RWPE1 (cell line): Measurements from ENCODE around the gene NASP.

Experiments
- CTCF ChIA-PET: fragments of 350-600 bp; sonication (Branson Sonifier 250); formaldehyde crosslinking; extraction: SDS; loops from one replicate; lab custom pipeline; 2021; lab: Yijun Ruan, JAX
- POLR2A ChIA-PET: fragments of 400-600 bp; formaldehyde crosslinking; extraction: SDS; loops from one replicate; lab custom pipeline; 2020; ENCODE audit warnings: antibody characterized with exemption; ENCODE audit not compliant: low non-redundant PET; lab: Yijun Ruan, JAX
- DNase-seq: peaks from one replicate; pipeline ENCODE4 v3.0.0; 2012; ENCODE audit warnings: low spot score
- H3K27ac ChIP-seq: fragments of 450-650 bp; 2 replicates; pipeline ENCODE4 v1.5.1; 2017
- TF ChIP-seq, protein P1 (sequence below): fragments of 450-650 bp; conservative IDR thresholded peaks from 2 replicates; pipeline ENCODE4 v1.5.1; 2017; ENCODE audit warnings: low read depth, mild to moderate bottlenecking

NASP gene

DNA sequence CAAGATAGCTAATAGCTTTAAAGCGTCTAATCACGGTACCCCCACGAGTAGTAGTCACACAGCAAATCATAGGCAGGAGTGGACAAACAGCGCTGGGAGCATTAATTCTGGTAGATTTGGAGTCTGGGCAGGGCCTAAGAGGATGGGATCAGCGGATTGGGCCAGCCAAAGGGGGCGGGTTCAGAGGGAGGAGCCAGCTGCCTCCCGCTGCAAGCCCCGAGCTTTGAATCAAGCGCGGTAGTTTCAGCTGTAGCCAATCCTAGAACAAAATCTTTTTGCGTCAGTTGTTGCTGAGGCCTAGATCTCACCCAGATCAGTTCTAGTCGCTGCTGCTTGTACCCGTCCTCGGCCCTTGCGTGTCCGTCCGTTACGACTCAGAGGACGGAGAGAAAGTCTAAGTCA lies 576 bp upstream of the NASP start:
- POLR2A ChIA-PET = interaction anchor here (0.7 to 1.0 kb wide), 2 partner anchors 14 to 26 kb away, joined by 3 to 6 read pairs; no protein-coding TSS in a partner anchor
- TF ChIP-seq, protein P1, sequence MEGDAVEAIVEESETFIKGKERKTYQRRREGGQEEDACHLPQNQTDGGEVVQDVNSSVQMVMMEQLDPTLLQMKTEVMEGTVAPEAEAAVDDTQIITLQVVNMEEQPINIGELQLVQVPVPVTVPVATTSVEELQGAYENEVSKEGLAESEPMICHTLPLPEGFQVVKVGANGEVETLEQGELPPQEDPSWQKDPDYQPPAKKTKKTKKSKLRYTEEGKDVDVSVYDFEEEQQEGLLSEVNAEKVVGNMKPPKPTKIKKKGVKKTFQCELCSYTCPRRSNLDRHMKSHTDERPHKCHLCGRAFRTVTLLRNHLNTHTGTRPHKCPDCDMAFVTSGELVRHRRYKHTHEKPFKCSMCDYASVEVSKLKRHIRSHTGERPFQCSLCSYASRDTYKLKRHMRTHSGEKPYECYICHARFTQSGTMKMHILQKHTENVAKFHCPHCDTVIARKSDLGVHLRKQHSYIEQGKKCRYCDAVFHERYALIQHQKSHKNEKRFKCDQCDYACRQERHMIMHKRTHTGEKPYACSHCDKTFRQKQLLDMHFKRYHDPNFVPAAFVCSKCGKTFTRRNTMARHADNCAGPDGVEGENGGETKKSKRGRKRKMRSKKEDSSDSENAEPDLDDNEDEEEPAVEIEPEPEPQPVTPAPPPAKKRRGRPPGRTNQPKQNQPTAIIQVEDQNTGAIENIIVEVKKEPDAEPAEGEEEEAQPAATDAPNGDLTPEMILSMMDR = no peak
- DNase-seq = peak; percentile 100
- CTCF ChIA-PET = interaction anchor here (0.6 kb wide), 1 partner anchor 62 kb away, joined by 3 read pairs; no protein-coding TSS in a partner anchor
- H3K27ac ChIP-seq = peak overlapping the region; percentile 96

DNA sequence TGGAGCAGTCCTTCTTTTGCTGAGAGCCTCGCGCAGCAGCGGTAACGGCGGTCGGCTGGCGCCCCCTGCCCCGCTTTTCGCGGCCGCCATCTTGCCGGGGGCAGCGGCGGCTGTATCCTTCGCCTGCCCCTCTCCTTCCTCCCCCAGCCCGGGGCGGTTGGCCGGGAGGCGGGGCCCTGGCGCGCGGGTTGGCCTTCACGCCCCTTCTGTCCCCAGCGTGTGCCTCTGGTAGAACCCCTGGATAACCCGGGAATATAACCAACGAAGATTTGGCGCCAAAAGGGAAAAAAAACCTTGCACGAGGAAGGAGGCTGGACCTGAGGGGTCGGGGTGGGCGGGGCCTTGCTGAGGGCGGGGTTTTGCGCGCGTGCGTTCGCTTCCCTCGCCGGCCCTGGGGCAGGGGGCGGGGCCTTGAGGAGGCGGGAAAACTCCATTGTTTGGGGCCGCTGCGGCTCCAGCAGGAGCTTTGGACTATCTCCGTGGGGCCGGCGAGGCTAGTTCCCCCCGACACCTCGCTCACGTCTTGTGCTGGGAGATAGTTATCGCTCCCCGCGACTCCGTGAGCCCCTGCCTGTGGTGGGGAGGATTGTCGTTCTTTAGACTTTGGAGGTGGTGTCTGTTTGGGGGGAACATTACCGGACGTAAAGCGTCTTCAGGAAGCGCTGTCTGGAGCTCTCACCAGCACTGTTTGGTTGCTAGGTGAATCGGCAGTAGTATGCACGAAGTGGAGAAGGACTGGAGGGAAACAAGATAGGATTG lies 689 bp downstream of the NASP start:
- peak overlapping the region; percentile 96 for H3K27ac ChIP-seq
- peak; percentile 94 for DNase-seq
- ChIA-PET POLR2A (interaction anchor here (0.5 to 0.7 kb wide), 2 partner anchors 39 to 281 kb away, joined by 3 read pairs; no protein-coding TSS in a partner anchor), CTCF (interaction anchor here (0.7 kb wide), 2 partner anchors 93 to 581 kb away, joined by 3 read pairs; no protein-coding TSS in a partner anchor)
- TF ChIP-seq, protein P1 = no peak

DNA sequence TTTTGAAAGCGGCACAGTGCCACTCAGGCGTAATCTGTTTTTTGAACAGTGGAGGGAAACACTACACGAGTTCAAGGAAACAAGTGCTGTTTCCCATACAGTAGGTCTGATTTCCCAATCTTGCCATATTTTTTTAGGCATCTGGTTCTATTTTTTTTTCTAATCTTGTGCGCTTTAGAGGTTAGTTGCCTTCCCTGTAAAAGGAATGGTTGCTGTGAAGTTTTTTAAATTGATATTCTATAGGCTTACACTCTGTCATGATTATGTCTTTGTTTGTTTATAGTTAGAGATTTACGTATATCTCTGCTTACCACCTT lies 1.2 kb downstream of the NASP start:
- peak overlapping the region; percentile 96 for H3K27ac ChIP-seq
- no peak for DNase-seq
- ChIA-PET CTCF (interaction anchor here (0.7 kb wide), 1 partner anchor 580 kb away, joined by 3 read pairs; no protein-coding TSS in a partner anchor), POLR2A (interaction anchor here (0.7 kb wide), 1 partner anchor 40 kb away, joined by 3 read pairs; no protein-coding TSS in a partner anchor)
- TF ChIP-seq, protein P1 = no peak

DNA sequence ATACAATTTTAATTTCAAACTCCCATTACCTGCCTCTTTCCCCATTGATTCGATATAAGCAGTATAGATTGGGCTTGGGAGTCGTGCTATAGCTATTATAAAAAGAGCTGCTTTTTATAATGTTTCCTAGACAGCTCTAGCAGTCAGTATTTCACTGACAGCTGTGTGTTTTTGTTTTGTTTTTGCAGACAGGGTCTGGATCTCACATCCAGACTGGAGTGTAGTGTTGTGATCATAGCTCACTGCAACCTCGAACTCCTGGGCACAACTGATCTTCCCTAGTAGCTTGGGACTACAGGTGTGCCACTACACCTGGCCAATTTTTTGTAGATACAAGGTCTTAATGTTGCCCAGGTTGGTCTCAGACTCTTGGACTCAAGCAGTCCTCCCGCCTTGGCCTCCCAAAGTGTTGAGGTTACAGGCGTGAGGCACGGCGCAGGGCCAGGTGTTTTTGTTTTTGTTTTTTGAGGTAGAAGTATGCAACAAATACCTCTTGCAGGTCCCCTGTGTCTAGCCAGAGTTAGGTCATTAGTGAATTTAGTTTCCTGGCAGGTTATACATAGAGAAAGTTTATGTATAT lies 1.7 kb downstream of the NASP start:
- no peak for DNase-seq
- POLR2A ChIA-PET = no interaction called here
- CTCF ChIA-PET = interaction anchor here (0.7 kb wide), 1 partner anchor 16 kb away, joined by 3 read pairs; no protein-coding TSS in a partner anchor
- TF ChIP-seq, protein P1 = no peak
- peak overlapping the region; percentile 62 for H3K27ac ChIP-seq

DNA sequence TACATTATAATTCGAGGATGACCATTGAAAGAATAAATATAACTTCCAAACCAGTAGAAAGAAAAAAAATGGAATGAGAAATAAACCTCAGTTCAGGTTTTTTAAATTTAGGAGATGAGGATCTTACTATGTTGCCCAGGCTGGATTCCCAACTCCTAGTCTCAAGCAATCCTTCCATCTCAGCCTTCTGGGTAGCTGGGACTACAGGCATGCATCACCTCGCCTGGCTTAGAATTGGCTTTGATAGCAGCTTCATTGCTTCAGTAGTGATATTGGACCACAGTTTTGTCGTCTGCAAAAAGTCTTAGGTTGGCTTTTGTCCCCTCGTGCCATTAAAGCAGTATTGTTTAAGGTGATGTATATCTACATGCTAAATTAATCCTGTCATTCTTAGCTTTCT lies 2.9 kb downstream of the NASP start:
- TF ChIP-seq, protein P1 = no peak
- POLR2A ChIA-PET = interaction anchor here (1.2 kb wide), 1 partner anchor 65 kb away, joined by 3 read pairs; the partner anchor contains the start of gene PRDX1
- no peak for DNase-seq
- H3K27ac ChIP-seq = no peak overlapping the region
- CTCF ChIA-PET = no interaction called here

DNA sequence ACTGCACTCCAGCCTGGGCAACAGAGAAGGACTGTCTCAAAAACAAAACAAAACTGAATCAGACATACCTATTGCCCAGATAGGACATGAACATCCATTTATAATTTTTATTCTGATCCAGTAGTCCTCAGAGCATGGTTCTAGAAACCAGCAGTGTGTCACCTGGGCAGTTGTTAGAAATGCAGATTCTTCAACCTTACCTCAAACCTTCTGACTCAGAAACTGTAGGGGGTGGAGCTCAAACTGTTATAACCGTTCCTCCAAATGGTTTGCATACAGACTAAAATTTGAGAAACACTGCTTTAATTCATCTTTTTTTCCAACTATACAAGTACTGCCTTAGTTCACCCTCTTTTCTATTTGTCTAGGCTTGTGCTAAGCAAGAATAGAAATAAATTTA lies 6.0 kb downstream of the NASP start:
- peak overlapping the region; percentile 71 for H3K27ac ChIP-seq
- CTCF ChIA-PET = interaction anchor here (0.6 kb wide), 1 partner anchor 134 kb away, joined by 5 read pairs; no protein-coding TSS in a partner anchor
- TF ChIP-seq, protein P1 = no peak

More for the DNA sequence above, 6.0 kb downstream of the NASP start:
- DNase-seq = peak; percentile 10
- POLR2A ChIA-PET = no interaction called here
